Effector memory CD8-positive, alpha-beta T cell (primary cell): ENCODE measurements around the gene HIPK4.

ENCODE experiments used
- ATAC-seq: fragments of 150-1000 bp; cut with Tn5 transposase; replicated peaks from 2 replicates; pipeline ENCODE4 v1.10.0; 2021; ENCODE audit warnings: mild to moderate bottlenecking, moderate library complexity
- DNase-seq, 3 experiments: peaks; one replicate each; pipeline ENCODE4 v3.0.0; 2021
- H3K27ac Mint-ChIP-seq, 2 donors: one replicate each; pipeline ENCODE4 v1.8.0; 2022; ENCODE audit warnings: mild to moderate bottlenecking in 2 of 2, mixed read lengths in 2 of 2, moderate library complexity in 2 of 2
- H3K27me3 Mint-ChIP-seq, 2 donors: one replicate each; pipeline ENCODE4 v1.8.0; 2022; ENCODE audit warnings: mixed read lengths in 2 of 2
- H3K36me3 Mint-ChIP-seq: one replicate; pipeline ENCODE4 v1.8.0; 2022; ENCODE audit warnings: mild to moderate bottlenecking, moderate library complexity, mixed read lengths; ENCODE audit not compliant: insufficient read depth
- H3K4me1 Mint-ChIP-seq, 2 donors: one replicate each; pipeline ENCODE4 v1.8.0; 2022; ENCODE audit warnings: low read depth in 2 of 2, mixed read lengths in 2 of 2
- H3K4me3 Mint-ChIP-seq, 2 donors: one replicate each; pipeline ENCODE4 v1.8.0; 2022; ENCODE audit warnings: mild to moderate bottlenecking in 2 of 2, mixed read lengths in 2 of 2, moderate library complexity in 2 of 2
- H3K9me3 Mint-ChIP-seq, 2 donors: one replicate each; pipeline ENCODE4 v1.8.0; 2022; ENCODE audit warnings: mixed read lengths in 2 of 2

HIPK4 gene

GRCh38 chr19:40421993-40422747 lies 32.2 kb upstream of the HIPK4 start:
- Mint-ChIP-seq H3K27ac (peak overlapping the region; percentile 87 to 95), H3K9me3 (no peaks in the 10 kb centered on the region), H3K4me1 (peaks cover 19 to 20% of the 10 kb centered on the region in 2 donors), H3K4me3 (peak overlapping the region; percentile 82 to 85), H3K36me3 (peaks cover 53% of the 10 kb centered on the region), H3K27me3 (no peaks in the 10 kb centered on the region)
- ATAC-seq, result no peak
- DNase-seq, result no peak

- DNase-seq, result peak; percentile 63 to 74 (median 67)
- Mint-ChIP-seq H3K27me3 (no peaks in the 10 kb centered on the region), H3K36me3 (peaks cover 50% of the 10 kb centered on the region), H3K4me3 (peak overlapping the region; percentile 82 to 85), H3K27ac (peak overlapping the region; percentile 87 to 95), H3K4me1 (peaks cover 22 to 24% of the 10 kb centered on the region in 2 donors), H3K9me3 (no peaks in the 10 kb centered on the region)
- peak; percentile 46 for ATAC-seq
These were observed 31.1 kb upstream of the HIPK4 start for GRCh38 chr19:40420766-40421765.

GRCh38 chr19:40420451-40420765 lies 30.4 kb upstream of the HIPK4 start:
- H3K36me3 Mint-ChIP-seq, result peaks cover 43% of the 10 kb centered on the region
- peak overlapping the region; percentile 82 to 85 for H3K4me3 Mint-ChIP-seq
- DNase-seq, result no peak
- no peaks in the 10 kb centered on the region for H3K27me3 Mint-ChIP-seq
- peak overlapping the region; percentile 87 to 95 for H3K27ac Mint-ChIP-seq
- peaks cover 22 to 24% of the 10 kb centered on the region in 2 donors for H3K4me1 Mint-ChIP-seq
- H3K9me3 Mint-ChIP-seq, result no peaks in the 10 kb centered on the region
- ATAC-seq, result no peak

GRCh38 chr19:40419780-40420179 lies 29.8 kb upstream of the HIPK4 start:
- DNase-seq (no peak), ATAC-seq (no peak)
- Mint-ChIP-seq H3K27me3 (no peaks in the 10 kb centered on the region), H3K4me3 (peak overlapping the region; percentile 39 to 61), H3K27ac (no peak overlapping the region), H3K4me1 (peaks cover 21 to 22% of the 10 kb centered on the region in 2 donors), H3K9me3 (no peaks in the 10 kb centered on the region), H3K36me3 (peaks cover 39% of the 10 kb centered on the region)

DNA sequence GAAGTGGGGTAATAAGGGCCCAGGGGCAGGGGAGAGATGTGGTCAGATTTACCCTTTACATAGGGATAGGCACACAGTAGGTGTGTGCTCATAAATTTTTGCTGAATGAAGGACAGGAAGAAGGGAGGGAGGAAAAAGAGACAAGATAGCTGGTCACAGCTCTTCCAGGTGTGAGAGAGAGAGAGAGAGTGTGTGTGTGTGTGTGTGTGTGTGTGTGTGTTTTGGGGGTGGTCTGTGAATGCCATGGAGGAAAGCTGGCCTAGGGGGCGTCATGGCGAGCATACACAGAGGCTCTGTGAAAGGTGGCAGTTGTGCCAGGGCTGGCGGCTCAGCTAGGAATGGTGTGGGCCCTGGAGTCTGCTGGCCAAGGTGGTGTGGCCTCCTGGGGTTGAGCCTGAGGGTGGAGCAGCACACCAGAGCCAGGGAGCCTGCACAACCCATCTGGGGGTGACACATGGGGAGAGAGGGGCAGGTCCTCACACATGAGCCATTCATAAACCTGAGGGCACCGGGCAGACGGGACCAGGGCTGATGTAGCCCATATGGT lies 29.2 kb upstream of the HIPK4 start:
- DNase-seq (no peak), ATAC-seq (no peak)
- no peaks in the 10 kb centered on the region for H3K27me3 Mint-ChIP-seq
- peaks cover 15 to 17% of the 10 kb centered on the region in 2 donors for H3K4me1 Mint-ChIP-seq
- H3K4me3 Mint-ChIP-seq, result peak overlapping the region in 1 of 2 donors; percentile 61
- no peaks in the 10 kb centered on the region for H3K9me3 Mint-ChIP-seq
- peaks cover 33% of the 10 kb centered on the region for H3K36me3 Mint-ChIP-seq
- H3K27ac Mint-ChIP-seq, result no peak overlapping the region

DNA sequence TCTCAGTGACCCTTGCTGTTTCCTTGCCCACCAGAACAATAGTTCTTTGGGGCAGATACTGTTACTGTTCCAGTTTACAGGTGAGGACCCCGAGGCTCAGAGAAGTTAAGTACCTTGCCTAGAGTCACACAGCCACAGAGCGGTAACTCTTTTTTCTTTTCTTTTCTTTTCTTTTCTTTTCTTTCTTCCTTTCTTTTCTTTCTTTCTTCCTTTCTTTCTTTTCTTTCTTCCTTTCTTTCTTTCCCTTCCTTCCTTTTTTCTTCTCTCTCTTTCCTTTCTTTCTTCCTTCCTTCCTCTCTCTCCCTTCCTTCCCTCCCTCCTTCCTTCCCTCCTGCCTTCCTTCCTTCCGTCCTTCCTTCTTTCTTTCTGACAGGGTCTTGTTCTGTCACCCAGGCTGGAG lies 28.1 kb upstream of the HIPK4 start:
- no peak for DNase-seq
- Mint-ChIP-seq H3K27ac (peak overlapping the region in 1 of 2 donors; percentile 86), H3K4me1 (peaks cover 14 to 17% of the 10 kb centered on the region in 2 donors), H3K27me3 (no peaks in the 10 kb centered on the region), H3K4me3 (no peak overlapping the region), H3K9me3 (no peaks in the 10 kb centered on the region), H3K36me3 (peaks cover 31% of the 10 kb centered on the region)
- ATAC-seq, result no peak

- no peak overlapping the region for H3K4me3 Mint-ChIP-seq
- H3K36me3 Mint-ChIP-seq, result peaks cover 26% of the 10 kb centered on the region
- no peak for DNase-seq
- no peaks in the 10 kb centered on the region for H3K27me3 Mint-ChIP-seq
- peaks cover 14 to 17% of the 10 kb centered on the region in 2 donors for H3K4me1 Mint-ChIP-seq
- ATAC-seq, result no peak
- peak overlapping the region; percentile 31 to 86 for H3K27ac Mint-ChIP-seq
- no peaks in the 10 kb centered on the region for H3K9me3 Mint-ChIP-seq
These were observed 27.6 kb upstream of the HIPK4 start for GRCh38 chr19:40417643-40417981.

GRCh38 chr19:40416918-40417642 lies 27.1 kb upstream of the HIPK4 start:
- DNase-seq, result no peak
- peaks cover 0 to 2% of the 10 kb centered on the region in 2 donors for H3K27me3 Mint-ChIP-seq
- no peak overlapping the region for H3K4me3 Mint-ChIP-seq
- H3K4me1 Mint-ChIP-seq, result peaks cover 14 to 17% of the 10 kb centered on the region in 2 donors
- H3K9me3 Mint-ChIP-seq, result no peaks in the 10 kb centered on the region
- H3K27ac Mint-ChIP-seq, result peak overlapping the region; percentile 31 to 86
- H3K36me3 Mint-ChIP-seq, result peaks cover 21% of the 10 kb centered on the region
- ATAC-seq, result no peak

DNA sequence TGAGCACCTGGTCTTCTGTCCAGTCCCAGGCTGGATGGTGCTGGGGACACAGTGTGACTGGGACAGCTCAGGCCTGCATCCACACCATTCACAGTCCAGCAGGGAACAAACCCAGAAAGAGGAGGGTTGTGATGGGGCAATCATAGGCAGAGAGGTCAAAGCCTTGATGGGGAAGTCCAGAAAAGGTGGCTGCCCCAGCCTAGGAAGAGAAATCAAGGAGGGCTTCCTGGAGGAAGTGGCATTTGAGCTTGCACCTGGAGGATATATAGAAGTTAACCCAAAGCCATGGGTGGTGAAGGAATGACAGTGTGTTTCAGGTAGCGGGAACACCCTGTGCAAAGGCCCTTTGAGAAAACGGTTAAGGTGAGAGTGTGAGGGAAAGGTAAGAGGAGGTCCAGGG lies 25.8 kb upstream of the HIPK4 start:
- DNase-seq (no peak), ATAC-seq (no peak)
- Mint-ChIP-seq H3K27me3 (peaks cover 0 to 12% of the 10 kb centered on the region in 2 donors), H3K27ac (no peak overlapping the region), H3K4me1 (peaks cover 14 to 15% of the 10 kb centered on the region in 2 donors), H3K9me3 (no peaks in the 10 kb centered on the region), H3K4me3 (no peak overlapping the region), H3K36me3 (peaks cover 11% of the 10 kb centered on the region)

DNA sequence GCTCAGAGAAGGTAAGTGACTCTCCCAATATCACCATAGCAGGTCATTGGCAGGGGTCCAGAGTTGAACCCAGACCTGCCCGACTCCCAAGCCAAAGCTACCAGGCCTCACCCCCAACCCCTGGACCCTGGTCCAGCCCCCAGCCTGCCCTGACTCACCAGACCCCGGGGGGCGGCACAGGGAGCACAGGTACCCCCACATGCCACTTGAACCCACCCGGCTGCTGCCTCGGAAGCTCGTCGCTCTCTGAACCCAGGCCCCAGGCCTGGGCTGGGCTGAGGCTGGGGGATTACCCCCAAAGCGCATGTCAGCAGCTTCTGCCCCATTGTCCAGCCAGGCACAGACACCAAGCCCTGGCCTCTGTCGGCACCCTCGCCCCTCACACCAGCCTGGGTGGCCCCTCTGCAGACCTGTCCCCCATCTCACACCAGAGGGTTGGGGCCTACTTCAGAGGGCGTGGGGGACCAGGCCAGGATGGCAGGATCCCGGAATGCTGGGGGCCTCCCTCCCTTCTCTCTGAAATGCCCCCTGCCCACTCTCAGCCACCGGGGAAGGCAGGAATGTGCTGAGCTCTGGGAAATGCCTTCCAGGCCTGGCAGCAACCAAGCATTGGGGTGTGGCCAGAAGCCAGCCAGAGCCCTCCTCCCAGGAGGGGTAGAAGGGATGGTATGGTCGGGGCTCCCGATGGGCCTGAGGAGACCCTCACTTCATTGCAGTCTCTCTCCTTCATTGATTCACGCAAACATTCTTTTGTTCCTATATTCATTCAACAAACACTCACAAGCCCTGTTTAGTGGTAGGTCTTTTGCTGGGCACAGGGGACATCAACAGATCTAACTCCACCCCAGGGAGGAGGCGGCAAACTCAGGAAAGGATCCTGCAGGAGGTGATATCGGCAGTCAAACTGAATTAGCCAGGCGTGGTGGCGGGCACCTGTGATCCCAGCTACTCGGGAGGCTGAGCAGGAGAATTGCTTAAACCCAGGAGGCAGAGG lies 24.9 kb upstream of the HIPK4 start:
- ATAC-seq (no peak), DNase-seq (no peak)
- H3K9me3 Mint-ChIP-seq, result no peaks in the 10 kb centered on the region
- H3K4me1 Mint-ChIP-seq, result peaks cover 13 to 15% of the 10 kb centered on the region in 2 donors
- H3K36me3 Mint-ChIP-seq, result peaks cover 4% of the 10 kb centered on the region
- peaks cover 0 to 12% of the 10 kb centered on the region in 2 donors for H3K27me3 Mint-ChIP-seq
- peak overlapping the region in 1 of 2 donors; percentile 23 for H3K27ac Mint-ChIP-seq
- H3K4me3 Mint-ChIP-seq, result no peak overlapping the region

DNA sequence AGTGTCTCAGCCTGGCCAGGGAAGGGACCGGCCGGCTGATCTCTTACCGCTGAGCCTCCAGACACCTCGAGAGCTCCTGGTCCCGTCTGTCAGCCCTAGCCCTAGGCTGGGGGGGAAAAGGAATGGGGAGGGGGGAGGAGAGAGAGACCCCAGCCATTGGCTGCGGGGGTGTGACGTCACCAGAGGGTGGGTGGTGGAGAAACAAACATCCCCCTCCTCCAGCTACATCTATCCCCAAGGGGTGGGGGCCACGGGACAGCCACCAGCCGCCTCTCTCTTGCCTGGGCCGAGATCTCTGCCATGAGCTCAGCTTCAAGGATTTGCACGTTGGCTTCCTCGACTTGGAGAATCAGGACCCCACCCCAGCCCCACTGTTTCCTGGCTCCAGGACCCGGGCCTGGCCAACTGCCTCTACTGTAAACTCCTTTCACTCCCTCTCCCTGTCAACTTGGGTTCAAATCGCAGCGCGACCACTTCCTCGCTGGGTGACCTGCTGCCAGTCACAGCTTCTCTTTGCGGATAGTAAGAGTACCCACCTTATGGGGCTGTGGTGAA lies 23.4 kb upstream of the HIPK4 start, which contains the start of gene PRX:
TSS of gene PRX (minus strand) at position 88 of the 555 bp plus-strand sequence. CDS start 5,446 bp downstream, outside the sequence.
- DNase-seq (no peak), ATAC-seq (peak; percentile 17)
- Mint-ChIP-seq H3K27me3 (peaks cover 0 to 12% of the 10 kb centered on the region in 2 donors), H3K36me3 (peaks cover 3% of the 10 kb centered on the region), H3K4me1 (peaks cover 10 to 13% of the 10 kb centered on the region in 2 donors), H3K4me3 (peak within 1 kb of the TSS in 1 of 2 donors; percentile 7), H3K9me3 (no peaks in the 10 kb centered on the region), H3K27ac (peak within 1 kb of the TSS in 1 of 2 donors; percentile 23)

- Mint-ChIP-seq H3K9me3 (no peaks in the 10 kb centered on the region), H3K4me3 (no peak overlapping the region), H3K27me3 (peaks cover 0 to 12% of the 10 kb centered on the region in 2 donors), H3K4me1 (peaks cover 8 to 15% of the 10 kb centered on the region in 2 donors), H3K27ac (no peak overlapping the region), H3K36me3 (peaks cover 3% of the 10 kb centered on the region)
- ATAC-seq, result no peak
- no peak for DNase-seq
These were observed 22.9 kb upstream of the HIPK4 start for GRCh38 chr19:40412866-40413265.
